Fibroblast of skin of left quadriceps (primary cell): ENCODE data around the gene MSN.
"Not testable (repeated sequence)": the region's sequence is repeated elsewhere in the genome, so short reads cannot be mapped to it uniquely, and the experiment has no call there.

Source experiments
- DNase-seq, 2 experiments: peaks; one replicate each; pipeline ENCODE4 v3.0.0-alpha.2; 2013; ENCODE audit warnings: low read depth in 2 of 2

MSN gene

DNA sequence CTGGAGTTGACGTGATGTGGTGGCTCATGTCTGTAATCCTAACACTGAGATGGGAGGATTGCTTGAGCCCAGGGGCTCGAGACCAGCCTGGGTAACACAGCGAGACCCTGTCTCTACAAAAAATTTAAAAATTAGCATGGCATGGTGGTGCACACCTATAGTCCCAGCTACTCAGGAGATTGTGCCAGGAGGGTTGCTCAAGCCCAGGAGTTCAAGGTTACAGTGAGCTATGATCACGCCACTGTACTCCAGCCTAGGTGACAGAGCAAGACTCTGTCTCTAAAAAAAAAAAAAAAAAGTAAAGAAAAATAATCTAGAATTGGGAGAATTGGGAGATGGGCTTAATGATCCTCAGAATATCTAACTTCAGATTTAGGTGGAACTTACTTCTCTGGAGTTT is 51.1 kb downstream of the MSN start:
- no peak for DNase-seq

DNA sequence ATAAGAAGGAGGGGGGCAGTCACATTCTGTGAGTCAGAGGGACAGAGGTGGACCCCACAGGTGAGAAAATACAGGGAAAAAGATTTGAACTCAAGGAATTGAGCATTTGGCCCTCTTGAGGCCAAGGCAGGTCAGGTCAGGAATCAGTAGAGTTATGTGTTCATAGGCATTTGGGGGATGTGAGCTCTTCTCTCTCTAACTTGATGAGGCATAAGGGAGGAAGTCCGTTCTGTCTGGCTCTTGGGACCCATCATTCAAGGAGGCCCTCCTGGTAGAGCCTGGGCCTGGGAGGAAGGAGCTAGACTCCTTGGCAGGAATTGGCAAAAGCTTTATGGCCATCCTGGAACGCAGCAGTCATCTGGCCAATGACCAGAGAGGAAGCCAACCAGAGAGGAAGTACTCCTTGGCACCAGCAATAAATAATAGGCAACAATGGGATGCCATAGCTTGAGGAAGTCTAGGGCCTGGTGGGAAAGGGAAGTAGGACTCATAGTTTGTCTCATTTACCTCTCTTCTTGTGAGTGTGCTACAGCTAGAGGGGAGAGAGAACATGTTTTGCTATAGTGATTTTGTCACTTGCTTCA is 53.0 kb downstream of the MSN start:
- DNase-seq, result no peak

DNA sequence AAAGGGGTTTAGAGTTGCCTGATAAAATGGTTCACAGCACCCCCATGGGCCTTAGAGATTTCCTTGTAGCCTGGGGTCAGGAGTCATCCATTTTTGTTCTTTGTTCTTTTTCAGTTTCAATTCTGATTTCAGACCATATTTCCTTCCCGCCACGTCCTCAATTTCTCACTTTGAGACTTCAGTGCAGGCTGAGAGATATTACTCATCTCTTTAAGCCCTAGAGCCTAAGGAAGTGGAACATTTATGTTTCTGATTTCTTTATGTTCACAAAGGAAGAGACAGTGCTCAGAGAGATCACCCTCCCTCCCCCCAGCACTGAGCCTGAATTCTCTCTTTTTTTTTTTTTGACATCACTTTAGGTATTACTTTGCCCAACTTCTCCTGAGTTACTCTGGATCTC is 56.3 kb downstream of the MSN start:
- no peak for DNase-seq

DNA sequence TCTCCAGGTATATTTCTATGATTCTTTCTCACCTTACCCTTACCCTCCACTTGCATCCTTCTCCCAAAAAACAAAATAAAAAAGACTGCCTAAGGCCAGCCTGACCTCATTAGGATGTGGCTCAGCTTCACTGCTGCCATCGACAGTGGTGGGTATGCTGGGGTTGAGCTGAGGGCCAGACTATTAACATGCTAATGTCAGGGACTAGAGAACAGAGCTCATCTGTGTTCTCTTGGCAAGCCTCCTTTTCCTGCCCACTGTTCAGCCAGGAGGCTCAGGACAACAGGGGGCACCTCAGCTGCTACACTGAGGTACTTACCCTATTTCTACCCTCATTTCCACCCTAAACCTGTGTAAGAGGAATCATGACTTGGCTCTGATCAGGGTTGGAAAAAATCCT is 59.3 kb downstream of the MSN start:
- DNase-seq, result no peak

DNA sequence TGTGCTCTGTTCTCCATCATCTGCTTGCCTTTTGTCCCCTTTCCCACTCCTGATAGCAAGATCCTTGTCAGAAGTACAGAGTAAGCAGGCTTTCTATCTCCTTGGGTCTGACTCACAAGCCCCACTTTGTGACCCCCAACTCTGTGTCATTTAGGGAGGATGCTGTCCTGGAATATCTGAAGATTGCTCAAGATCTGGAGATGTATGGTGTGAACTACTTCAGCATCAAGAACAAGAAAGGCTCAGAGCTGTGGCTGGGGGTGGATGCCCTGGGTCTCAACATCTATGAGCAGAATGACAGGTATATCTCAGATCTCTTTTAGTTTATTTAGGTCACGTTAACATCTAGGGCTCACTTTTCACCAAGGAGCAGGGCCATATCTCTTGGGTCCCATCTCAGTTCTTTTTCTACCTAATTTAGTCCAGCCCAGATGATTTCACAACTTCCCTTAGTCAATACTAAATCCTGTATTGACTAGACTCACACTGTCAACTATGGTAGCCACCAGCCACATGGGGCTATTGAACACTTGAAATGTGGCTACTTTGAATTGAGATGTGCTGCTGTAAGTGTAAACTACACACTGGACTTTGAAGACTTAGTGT is 64.3 kb downstream of the MSN start:
- no peak for DNase-seq

DNA sequence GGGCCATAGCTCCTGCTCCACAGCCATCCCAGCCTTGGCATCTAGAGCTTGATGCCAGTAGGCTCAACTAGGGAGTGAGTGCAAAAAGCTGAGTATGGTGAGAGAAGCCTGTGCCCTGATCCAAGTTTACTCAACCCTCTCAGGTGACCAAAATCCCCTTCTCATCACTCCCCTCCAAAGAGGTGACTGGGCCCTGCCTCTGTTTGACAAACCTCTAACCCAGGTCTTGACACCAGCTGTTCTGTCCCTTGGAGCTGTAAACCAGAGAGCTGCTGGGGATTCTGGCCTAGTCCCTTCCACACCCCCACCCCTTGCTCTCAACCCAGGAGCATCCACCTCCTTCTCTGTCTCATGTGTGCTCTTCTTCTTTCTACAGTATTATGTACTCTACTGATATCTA is 73.5 kb downstream of the MSN start:
- no peak for DNase-seq

DNA sequence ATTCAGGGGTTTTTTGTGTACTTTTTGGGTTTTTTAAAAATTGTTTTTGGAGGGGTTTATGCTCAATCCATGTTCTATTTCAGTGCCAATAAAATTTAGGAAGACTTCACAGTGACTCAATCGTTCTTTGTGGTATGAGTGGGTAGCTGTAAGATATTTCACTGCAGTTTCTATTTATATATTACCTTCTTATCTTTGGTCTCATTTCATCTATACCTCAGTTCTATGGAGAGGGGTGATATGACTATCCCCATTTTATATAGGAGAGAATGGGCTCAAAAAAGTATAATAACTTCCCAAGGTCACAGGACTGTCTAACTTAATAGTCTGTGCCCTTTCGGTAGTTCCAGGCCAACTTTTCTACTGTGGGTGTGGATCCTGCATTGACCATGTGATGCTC is 74.4 kb downstream of the MSN start:
- no peak for DNase-seq

DNA sequence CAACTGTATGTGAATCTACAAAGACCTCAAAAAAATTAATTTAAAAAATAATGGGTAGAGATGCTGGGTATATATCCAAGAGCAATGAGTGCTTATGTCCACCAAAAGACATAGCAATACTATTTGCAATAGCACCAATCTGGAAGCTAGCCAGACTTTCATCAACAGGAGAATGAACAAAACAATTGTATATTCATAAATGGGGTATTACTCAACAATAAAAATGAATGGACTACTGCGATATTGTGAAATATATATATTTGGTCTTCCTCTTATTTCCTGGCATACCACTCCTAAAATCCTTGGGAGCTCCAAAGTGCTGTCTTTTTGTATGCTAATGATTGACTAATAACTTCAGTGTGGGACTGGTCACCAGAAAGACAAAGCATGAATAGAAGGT is 77.5 kb downstream of the MSN start:
- DNase-seq, result no peak

DNA sequence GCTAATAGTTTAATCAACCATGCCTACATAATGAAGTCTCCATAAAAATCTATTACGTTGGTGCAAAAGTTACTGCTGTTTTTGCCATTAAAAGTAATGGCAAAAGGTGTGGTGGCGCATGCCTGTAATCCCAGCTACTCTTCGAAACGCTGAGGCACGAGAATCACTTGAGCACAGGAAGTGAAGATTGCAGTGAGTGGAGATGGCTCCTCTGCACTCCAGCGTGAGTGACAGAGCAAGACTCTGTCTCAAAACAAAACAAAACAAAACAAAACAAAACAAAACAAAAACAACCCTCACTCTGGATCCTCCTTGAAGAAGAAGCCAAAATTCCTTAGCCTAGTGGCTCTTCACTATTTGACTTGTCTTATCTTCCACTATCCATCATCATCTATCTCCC is 78.0 kb downstream of the MSN start:
- no peak for DNase-seq

DNA sequence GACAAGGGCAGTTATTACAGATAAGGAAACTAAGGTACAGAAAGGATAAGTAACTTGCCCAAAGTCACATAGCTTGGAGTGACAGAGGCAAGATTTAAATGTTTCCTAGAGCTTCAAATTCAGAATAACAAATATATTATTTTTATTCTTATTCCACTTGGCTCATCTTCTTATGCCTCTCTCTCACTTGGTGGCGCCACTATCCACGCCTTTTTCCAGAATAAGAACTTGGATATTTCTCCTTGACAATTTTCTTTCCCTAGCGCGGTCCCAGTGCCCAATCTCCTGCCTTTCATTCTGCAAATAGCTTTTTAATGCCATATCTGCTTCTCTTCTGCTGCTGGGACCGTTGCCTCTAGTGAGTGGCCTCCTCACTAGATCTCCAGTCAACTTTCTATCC is 78.5 kb downstream of the MSN start:
- DNase-seq, result no peak

DNA sequence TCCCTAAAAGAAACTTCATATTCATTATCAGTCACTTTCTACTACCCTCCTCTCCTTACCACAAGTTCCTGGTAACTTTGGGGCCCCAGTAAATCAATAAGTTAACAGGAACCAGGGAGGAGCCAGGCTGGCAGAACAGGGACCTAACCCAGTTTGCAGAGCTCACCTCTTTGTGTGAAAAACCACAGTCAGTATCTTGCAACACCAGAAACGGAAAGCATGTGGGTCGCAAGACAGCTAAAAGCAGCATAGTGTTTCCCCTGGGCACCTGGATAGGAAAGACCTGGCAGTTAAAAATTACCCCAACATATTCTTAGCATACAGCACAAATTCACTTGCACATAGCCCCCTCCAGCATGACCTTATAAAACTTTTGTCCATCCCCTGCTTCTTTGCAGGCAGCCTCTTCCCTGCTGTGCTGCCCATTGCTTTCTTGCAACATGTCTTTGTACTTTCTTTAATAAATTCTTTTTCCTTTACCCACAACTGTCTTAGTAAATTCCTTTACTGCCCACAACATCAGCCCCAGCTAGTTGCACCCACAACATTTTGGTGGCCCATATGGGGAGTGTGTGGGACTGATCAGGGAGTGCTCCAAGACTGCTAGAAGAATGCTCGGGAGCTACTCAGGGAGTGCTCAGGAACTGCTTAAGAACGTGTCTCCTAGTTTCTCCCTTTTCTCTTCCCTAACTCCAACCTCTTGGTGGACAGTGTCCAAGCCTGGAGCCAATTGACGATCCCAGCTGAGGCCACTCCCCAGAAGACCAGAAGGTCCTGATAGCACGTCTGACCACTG is 83.4 kb downstream of the MSN start:
- DNase-seq, result no peak

DNA sequence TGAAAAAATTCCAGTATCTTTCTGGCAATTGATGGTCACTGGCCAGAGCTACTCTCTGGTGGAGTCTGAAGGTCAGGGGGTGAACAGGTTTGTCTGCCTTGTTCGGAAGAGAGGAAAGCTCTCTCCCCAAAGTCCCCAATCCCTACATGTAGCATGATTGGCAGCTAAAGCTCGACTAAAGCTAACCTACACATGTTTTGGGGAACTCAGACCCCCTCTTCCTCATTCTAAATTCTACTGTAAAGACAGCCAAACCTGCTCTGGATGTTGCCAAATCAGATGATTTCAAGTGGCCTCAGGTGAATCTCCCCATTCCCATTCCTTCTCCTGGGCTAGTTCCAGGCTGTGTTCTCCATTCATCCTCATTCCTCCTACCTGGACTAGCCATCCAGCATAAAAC is 84.1 kb downstream of the MSN start:
- DNase-seq, result no peak

DNA sequence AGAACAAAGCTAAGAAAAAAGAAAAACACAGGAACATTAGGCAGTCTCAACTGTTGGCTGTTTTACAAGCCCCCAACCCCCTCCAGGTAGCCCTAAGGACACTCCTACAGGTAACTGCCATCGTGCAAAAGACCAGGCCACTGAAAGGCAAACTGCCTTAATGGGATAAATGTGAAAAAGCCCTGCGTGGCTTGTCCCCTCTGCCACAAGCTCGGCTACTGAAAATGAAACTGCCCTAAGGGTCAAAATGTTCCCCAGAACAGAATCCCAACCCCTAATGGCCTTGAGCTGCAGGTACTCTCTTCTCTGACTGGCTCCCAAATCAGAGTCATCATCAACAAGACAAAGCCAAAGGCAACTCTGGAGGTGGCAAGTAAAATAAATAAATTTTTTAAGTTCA is 84.8 kb downstream of the MSN start:
- no peak for DNase-seq

DNA sequence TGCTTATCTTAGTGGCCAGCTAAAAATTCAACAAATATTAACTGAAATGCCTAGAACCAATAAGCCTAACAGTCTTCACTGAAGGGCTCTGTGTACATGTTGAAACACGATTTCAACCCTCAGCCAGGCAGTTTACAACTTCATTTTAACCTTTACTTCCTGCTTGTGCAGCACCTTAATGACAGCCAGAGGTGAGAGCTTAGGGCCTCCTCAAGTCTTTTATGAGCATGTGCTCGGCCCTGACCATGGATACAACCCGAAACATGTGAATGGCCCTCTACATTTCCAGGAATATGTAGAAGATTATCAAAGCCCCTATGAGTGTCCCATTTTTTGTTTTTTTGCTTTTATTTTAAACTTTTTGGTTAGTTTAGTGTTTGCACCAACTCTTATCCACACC is 88.3 kb downstream of the MSN start:
- DNase-seq, result no peak

DNA sequence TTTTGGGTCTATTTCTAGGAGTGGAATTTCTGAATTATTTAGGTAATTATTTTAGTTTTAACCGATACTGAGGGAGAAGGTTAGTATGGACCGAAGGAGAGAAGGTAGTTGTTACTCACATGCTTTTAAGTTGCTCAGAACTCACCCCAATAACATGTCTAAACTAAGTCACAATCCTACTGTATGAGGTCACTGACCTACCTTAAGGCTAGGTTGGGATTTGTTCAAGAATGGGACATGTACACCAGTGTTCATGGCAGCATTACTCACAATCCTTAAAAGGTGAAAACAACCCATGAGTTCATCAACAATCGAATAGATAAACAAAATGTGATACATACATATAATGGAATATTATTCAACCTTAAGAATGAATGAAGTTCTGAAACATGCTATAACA is 90.5 kb downstream of the MSN start:
- no peak for DNase-seq

DNA sequence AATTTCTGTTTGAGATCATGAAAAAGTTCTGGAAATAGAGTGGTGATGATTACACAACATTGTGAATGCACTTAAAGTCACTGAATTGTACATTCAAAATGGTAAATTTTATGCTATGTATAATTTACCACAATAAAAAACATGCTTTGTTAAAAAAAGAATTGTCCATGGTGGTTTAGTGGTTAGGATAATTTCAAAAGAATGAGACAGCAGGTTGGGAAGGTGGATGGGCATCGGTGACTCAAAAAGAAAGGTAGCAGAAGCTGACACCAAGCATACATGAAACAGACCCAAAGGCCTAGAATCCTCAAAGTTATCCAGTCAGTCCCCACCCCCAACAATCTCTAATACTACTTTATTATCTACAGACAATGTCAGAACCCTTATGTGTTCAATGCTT is 91.1 kb downstream of the MSN start:
- DNase-seq, result no peak

DNA sequence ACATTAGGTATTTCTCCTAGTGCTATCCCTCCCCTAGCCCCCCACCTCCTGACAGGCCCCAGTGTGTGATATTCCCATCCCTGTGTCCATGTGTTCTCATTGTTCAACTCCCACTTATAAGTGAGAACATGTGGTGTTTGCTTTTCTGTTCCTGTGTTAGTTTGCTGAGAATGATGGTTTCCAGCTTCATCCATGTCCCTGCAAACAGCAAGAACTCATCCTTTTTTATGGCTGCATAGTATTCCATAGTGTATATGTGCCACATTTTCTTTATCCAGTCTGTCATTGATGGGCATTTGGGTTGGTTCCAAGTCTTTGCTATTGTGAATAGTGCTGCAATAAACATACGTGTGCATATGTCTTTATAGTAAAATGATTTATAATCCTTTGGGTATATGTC is 92.1 kb downstream of the MSN start:
- not testable (repeated sequence) for DNase-seq

DNA sequence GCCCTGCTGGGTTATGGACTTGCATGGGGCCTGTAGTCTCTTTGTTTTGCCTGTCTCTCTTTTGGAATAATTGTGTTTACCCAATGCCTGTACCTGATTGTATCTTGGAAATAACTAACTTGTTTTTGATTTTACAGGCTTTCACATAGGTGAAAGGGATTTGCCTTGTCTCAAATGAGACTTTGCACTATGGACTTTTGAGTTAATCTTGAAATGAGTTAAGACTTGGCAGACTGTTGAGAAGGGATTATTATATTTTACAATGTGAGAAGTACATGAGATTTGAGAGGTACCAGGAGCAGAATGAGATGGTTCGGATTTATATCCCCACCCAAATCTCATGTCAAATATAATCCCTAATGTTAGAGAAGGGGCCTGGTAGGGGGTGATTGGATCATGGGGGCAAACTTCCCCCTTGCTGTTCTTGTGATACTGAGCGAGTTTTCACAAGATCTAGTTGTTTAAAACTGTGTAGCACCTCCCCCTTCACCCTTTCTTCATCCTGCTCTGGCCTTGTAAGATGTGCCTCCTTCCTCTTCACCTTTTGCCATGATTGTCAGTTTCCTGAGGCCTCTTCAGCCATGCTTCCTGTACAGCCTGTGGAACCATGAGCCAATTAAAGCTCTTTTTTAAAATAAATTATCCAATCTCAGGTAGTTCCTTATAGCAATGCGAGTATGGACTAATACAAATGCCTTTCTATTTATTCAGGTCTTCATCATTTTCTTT is 102.3 kb downstream of the MSN start:
- DNase-seq, result no peak

DNA sequence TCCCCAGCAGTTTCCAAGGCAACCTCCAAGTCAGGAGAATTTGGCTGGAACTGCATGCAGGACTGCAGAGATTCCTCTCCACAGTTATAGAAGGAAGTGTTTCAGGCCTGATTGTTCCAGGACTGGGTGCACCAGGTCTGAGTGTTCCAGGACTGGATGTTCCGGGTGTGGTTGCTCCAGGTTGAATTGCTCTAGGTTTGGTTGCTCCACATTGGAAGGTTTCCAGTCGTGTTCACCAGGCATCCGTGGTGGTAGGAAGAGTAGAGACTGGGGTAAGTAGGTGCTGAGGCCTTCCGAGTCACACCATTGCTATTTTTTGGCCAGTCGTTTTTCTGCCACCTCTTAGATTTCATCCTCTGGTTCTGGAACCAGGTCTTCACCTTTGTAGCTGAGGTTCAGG is 105.4 kb downstream of the MSN start:
- no peak for DNase-seq

DNA sequence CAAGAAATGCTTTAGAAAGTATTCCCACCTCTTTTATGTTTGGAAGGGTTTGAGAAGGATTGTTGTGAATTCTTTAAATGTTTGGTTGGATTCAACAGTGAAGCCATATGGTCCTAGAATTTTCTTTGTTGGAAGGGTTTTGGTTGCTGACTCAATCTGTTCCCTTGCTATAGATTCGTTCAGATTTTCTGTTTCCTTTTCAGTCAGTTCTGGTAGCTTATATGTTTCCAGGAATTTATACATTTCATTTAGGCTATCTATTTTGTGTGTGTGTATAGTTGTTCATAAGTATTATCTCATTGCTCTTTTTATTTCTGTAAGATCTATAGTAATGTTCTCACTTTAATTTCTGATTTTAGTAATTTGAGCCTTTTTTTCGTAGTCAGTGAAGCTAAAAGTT is 114.4 kb downstream of the MSN start:
- no peak for DNase-seq

DNA sequence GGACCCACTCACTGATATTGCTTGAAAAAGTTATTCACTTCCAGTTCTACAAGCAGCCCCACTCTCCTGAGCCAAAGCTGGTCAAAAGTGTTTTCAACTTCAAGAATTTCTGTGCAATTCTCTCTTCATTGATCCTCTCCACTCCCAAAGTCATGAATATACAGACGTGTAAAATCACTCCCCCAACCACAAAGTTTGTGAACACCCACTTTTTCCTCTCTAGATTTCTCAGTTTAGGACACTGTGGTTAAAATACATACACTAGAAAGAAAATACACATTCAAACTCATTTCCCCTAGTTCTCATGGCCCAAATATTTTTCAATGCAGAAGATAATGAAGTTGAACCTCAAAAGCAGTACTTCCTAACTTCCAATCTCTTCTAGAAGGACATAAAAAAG is 116.3 kb downstream of the MSN start:
- DNase-seq, result no peak
